Measurements from ENCODE around the gene TNFAIP2. TPM values are rescaled to one million over a fixed set of nuclear protein-coding genes. Genes with fewer than 3 reads are reported as not detected.

The TNFAIP2 gene
- total and polyA plus RNA-seq, 9 donors = 40.0 to 62.9 (median 53.5) TPM

DNA sequence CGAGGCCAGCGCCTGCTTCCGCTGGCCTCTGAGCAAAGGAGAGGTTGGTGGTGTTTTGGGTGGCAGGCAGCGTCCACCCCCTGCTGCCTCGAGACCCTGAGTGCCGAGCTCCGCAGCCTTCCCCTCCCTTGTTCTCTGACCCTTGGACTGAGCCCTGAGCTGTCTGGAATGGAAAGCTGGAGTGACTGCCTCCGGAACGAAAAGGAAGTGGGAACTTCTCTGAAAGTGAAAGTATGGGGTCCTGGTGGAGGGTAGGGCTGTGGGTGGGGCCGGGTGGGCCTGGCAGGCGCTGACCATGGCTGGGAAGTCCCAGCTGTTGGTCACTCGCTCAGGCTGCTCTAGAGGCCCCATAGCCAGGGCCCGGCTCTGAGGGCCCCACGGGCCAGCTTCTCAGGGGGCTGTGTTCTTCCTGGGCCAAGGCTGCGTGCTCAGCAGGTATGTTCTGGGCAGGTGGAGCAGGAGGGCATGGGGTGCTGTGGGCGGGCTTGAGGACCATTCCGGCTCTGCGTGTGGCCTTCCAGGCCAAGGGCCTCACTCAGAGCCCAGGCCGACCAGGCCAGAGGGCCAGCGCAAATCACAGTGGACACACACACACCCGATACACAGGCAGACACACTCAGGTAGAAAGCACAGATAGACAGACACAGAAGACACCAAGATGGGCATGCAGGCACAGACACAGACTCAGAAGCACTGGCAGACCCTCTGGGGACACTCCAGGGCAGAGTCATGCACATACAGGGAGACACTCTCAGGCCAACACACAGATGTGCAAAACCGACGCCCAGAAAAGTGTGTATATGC, 28.7 kb upstream of the TNFAIP2 start, which contains the start of gene EXOC3L4:
Gene EXOC3L4 (plus strand): TSS at position 320 of the 804 bp plus-strand sequence. CDS start 5,495 bp downstream, outside the sequence.
- Histone ChIP-seq H3K27ac (ENCODE audit: low read length) (peak within 1 kb of the TSS; percentile 62), H3K36me3 (ENCODE audit: control insufficient read depth, insufficient read depth, low read length) (no peaks in the 10 kb centered on the region), H3K4me1 (ENCODE audit: control insufficient read depth, insufficient read depth, low read length) (peaks cover 27% of the 10 kb centered on the region), H3K9me3 (replicated peaks; ENCODE audit: control insufficient read depth, low read depth, low read length) (no peaks in the 10 kb centered on the region), H3K4me3 (ENCODE audit: low read length) (no peak within 1 kb of the TSS), H3K27me3 (ENCODE audit: control insufficient read depth, insufficient read depth, low read length) (peaks cover 33% of the 10 kb centered on the region)
- WGBS (ENCODE audit: insufficient coverage) = 70% methylated on average over 22 of the region's 23 CpGs
- DNase-seq = no peak

DNA sequence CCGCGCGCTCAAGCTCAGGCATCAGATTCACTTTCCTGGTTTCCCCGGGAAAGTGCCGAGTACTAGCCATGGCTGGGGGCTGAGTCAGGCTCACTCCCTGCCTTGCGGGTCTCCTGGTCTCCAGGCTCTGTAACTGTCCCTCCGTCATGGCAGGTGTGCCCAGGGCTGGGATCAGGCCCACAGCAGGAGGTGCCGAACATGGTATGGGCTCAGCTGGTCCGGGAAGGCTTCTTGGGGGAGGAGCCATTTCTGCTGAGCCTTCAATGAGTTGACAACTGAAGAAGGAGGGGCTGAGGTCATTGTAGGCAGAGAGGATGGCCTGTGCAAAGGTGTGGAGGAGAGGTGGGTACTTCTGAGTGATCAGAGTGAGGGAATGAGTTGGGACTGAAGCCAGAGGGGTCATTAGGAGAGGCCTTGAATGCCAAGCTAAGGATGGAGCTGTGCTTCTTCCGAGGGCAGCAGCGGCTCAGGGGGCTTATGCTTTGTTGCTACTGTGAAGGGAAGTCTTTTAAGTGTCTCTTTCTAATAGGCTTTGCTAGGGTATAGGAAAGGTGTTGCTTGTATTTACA, 28.0 kb upstream of the TNFAIP2 start:
- Histone ChIP-seq H3K4me1 (ENCODE audit: control insufficient read depth, insufficient read depth, low read length) (peaks cover 27% of the 10 kb centered on the region), H3K36me3 (ENCODE audit: control insufficient read depth, insufficient read depth, low read length) (no peaks in the 10 kb centered on the region), H3K27me3 (ENCODE audit: control insufficient read depth, insufficient read depth, low read length) (peaks cover 32% of the 10 kb centered on the region), H3K27ac (ENCODE audit: low read length) (no peak overlapping the region), H3K4me3 (ENCODE audit: low read length) (no peak overlapping the region), H3K9me3 (replicated peaks; ENCODE audit: control insufficient read depth, low read depth, low read length) (no peaks in the 10 kb centered on the region)
- no peak for DNase-seq
- WGBS (ENCODE audit: insufficient coverage) = 78% methylated on average over 10 of the region's 11 CpGs

DNA sequence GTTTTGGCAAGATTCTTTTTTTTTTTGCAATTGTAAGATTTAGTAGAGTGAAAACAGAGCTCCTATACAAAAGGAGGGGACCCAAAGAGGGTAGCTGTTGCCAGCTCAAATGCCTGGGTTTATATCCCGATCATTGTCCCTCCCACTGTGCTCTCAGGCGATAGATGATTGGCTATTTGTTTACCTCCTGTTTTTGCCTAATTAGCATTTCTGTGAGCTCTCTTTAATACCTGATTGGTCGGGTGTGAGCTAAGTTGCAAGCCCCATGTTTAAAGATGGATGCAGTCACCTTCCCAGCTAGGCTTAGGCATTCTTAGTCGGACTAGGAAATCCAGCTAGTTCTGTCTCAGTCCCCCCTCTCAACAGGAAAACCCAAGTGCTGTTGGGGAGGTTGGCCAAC, 26.9 kb upstream of the TNFAIP2 start:
- Histone ChIP-seq H3K9me3 (replicated peaks; ENCODE audit: control insufficient read depth, low read depth, low read length) (no peaks in the 10 kb centered on the region), H3K4me3 (ENCODE audit: low read length) (no peak overlapping the region), H3K27ac (ENCODE audit: low read length) (no peak overlapping the region), H3K27me3 (ENCODE audit: control insufficient read depth, insufficient read depth, low read length) (peaks cover 31% of the 10 kb centered on the region), H3K36me3 (ENCODE audit: control insufficient read depth, insufficient read depth, low read length) (no peaks in the 10 kb centered on the region), H3K4me1 (ENCODE audit: control insufficient read depth, insufficient read depth, low read length) (peaks cover 18% of the 10 kb centered on the region)
- WGBS (ENCODE audit: insufficient coverage) = 40% methylated on average over 1 of the region's 4 CpGs
- DNase-seq = no peak

DNA sequence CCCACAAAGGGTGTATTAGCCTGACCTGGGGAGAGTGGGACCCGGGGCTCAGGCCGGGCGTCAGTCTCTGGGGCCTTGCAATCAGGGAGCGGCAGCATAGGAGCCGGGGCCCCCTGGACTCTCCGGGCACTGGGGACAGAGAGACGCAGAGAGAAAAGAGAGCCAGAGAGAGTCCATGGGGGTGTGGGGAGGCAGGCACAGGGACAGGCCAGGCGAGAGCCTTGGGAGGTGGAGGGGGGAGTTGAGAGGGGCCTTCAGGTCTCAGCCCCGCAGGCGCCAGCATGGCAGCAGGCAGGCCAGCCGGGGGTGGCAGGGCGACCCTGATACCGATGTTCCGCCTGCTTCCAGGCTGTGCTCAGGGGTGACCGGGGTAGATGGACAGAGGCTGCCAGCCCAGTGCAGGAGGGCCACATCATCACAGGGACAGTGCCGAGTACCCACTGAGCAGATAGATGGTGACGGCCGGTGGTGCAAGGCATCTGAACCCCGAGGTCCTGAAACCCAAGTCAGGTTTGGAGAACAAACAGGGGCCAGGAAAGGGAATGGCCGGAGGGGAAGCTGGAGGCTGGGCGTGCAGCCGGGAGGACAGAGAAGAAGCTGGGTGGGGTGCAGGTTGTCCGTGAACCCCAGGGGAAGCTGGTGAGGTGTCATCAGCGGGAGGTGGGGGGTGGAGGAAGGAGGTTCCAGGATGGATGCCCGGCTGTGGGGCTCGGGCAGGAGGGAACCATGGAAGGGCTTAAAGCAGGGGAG, 25.8 kb upstream of the TNFAIP2 start:
- H3K9me3 ChIP-seq (replicated peaks; ENCODE audit: control insufficient read depth, low read depth, low read length) = no peaks in the 10 kb centered on the region
- H3K27ac ChIP-seq (ENCODE audit: low read length) = no peak overlapping the region
- peaks cover 25% of the 10 kb centered on the region for H3K4me1 ChIP-seq (ENCODE audit: control insufficient read depth, insufficient read depth, low read length)
- H3K36me3 ChIP-seq (ENCODE audit: control insufficient read depth, insufficient read depth, low read length) = no peaks in the 10 kb centered on the region
- H3K4me3 ChIP-seq (ENCODE audit: low read length) = no peak overlapping the region
- WGBS (ENCODE audit: insufficient coverage) = 62% methylated on average over 25 of the region's 26 CpGs
- peaks cover 38% of the 10 kb centered on the region for H3K27me3 ChIP-seq (ENCODE audit: control insufficient read depth, insufficient read depth, low read length)
- DNase-seq = no peak

DNA sequence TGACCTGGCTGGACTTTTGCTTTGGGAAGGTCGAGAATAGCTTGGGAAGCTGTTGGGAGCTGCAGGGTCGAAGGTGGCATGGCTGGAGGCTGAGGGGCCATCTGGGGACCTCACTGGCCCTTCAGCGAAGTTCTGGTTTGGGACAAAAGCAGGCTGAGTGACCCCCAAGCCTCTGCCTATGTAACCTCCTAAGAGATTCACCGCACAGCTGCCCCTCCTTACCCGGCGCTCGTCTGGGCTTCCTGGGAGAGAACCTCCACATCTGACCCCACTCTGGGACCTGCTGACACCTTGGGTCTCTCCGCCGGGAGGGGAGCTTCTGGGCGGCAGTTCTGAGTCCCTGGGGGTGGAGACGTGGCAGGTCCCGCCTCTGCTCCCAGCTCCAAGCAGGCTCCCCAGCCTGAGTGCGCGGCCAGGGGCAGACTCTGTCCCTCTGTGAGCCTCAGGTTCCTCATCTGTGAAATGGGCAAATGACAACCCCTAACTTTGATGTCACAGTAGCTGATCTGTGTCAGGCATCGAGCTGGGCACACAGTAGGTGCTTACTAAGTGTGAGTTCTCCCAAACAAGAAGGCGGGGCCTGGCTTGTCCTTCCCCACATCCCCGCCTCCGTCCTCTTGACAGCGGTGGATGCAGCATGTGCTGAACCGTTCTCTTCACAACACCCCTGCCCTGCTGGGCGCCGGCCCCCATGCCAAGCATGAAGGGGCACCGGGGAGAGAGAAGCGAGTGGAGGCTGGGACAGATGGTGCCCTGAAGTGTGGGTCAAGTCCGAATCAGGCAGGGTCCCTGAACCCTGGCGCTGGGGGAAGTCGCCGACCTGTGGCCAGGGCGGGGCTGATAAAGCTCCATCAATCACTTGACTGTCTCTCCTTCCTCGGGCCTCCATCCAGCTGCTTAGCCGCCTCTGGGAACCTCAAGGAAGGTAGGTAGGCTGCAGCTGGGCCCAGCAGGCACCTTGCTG, 25.0 kb upstream of the TNFAIP2 start:
- peaks cover 31% of the 10 kb centered on the region for H3K4me1 ChIP-seq (ENCODE audit: control insufficient read depth, insufficient read depth, low read length)
- WGBS (ENCODE audit: insufficient coverage) = 59% methylated on average over 14 of the region's 31 CpGs
- DNase-seq = no peak
- H3K27ac ChIP-seq (ENCODE audit: low read length) = no peak overlapping the region
- H3K36me3 ChIP-seq (ENCODE audit: control insufficient read depth, insufficient read depth, low read length) = no peaks in the 10 kb centered on the region
- no peaks in the 10 kb centered on the region for H3K9me3 ChIP-seq (replicated peaks; ENCODE audit: control insufficient read depth, low read depth, low read length)
- no peak overlapping the region for H3K4me3 ChIP-seq (ENCODE audit: low read length)
- H3K27me3 ChIP-seq (ENCODE audit: control insufficient read depth, insufficient read depth, low read length) = peaks cover 47% of the 10 kb centered on the region

DNA sequence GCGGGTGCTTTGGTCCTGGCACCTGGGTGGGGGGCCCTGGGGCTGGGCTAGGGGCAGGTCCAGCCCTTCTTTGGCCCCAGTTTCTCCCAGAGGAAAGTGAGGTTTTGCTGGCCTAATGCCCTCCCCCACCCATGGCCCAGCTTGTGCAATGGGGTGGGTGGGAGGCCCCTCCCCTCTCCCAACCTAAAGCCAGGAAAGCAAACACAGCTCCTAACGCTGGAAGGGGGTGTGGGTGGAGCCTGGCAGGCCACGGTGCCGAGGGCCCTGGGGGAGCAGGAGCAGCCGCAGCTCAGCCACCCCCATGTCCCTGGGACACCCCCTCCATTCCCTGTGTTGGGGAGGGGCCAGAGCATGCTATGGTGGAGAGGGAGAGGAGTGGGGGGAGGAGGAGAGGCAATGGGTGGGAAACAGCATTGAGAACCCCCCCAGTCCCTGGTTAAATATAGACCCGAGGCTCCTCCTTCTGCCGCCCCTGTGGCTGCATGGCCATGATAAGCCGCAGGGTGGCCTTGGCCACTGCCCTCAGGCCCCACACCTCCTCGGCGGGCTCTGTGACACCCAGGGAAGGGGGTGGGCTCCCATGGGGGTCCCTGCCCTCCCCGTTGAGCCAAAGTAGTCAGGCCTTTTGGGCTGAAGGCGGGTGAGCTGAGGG, 24.1 kb upstream of the TNFAIP2 start:
- Histone ChIP-seq H3K4me1 (ENCODE audit: control insufficient read depth, insufficient read depth, low read length) (peaks cover 37% of the 10 kb centered on the region), H3K9me3 (replicated peaks; ENCODE audit: control insufficient read depth, low read depth, low read length) (no peaks in the 10 kb centered on the region), H3K27ac (ENCODE audit: low read length) (no peak overlapping the region), H3K27me3 (ENCODE audit: control insufficient read depth, insufficient read depth, low read length) (peaks cover 56% of the 10 kb centered on the region), H3K4me3 (ENCODE audit: low read length) (no peak overlapping the region), H3K36me3 (ENCODE audit: control insufficient read depth, insufficient read depth, low read length) (no peaks in the 10 kb centered on the region)
- DNase-seq = no peak
- WGBS (ENCODE audit: insufficient coverage) = 56% methylated on average over 3 of the region's 12 CpGs

DNA sequence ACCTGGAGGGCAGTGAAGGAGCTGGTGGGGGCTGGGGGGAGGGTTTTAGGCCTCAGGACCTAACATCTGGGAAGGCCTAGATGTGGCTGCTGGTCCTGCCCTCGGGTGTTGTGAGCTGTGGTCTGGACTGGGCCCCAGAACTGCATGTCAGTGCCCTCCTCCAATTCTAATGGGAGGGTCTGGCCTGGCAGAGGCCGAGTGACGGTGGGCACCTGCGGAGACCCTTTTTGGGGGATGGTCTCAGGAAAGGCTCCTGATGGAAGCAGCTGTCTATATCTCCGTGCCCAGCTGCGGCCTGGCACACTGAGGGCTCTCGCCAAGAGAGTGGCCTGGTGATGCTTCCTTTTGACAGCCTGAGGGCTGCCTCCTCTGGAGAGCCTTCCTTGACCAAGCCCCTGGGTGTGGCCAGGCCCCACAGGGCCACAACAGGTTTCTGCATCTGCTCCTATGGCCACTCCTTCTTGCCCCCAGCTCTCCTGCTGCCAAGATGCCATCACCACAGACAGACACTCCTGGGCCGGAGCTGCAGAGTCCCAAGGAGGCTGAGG, 23.5 kb upstream of the TNFAIP2 start:
- no peaks in the 10 kb centered on the region for H3K9me3 ChIP-seq (replicated peaks; ENCODE audit: control insufficient read depth, low read depth, low read length)
- no peak for DNase-seq
- peaks cover 37% of the 10 kb centered on the region for H3K4me1 ChIP-seq (ENCODE audit: control insufficient read depth, insufficient read depth, low read length)
- H3K27ac ChIP-seq (ENCODE audit: low read length) = no peak overlapping the region
- peaks cover 62% of the 10 kb centered on the region for H3K27me3 ChIP-seq (ENCODE audit: control insufficient read depth, insufficient read depth, low read length)
- WGBS (ENCODE audit: insufficient coverage) = 88% methylated on average over 8 of the region's 8 CpGs
- H3K4me3 ChIP-seq (ENCODE audit: low read length) = no peak overlapping the region
- H3K36me3 ChIP-seq (ENCODE audit: control insufficient read depth, insufficient read depth, low read length) = no peaks in the 10 kb centered on the region

DNA sequence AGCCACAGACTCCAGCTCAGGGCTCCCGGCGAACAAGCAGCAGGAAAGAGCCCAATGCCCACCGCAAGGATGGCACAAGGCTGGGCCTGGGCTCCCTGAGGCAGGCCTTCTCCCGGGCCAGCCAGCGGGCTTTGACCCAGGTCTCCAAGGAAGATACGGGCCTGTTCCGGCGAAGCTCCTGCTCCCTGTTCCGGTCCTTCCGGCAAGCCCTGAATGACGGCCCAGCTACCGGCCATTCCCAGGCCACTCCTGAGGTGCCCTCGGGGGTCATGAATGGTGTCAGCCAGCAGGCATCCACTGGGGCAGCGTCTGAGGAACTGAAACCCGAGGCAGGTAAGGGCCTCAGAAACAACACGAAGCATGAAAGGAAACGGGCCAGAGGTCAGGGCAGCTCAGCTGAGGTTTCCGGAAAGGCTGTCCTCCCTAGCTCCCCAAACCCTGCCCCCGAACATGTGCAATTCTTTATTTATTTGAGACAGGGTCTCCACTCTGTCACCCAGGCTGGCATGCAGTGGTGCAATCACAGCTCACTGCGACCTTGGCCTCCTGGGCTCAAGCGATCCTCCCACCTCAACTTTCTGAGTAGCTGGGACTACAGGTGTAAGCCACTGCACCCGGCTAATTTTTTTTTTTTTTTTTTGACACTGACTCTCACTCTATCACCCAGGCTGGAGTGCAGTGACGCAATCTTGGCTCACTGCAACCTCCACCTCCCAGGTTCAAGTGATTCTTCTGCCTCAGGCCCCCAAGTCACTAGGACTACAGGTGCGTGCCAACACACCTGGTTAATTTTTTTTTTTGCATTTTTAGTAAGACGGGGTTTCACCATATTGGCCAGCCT, 22.8 kb upstream of the TNFAIP2 start:
- Histone ChIP-seq H3K4me3 (ENCODE audit: low read length) (no peak overlapping the region), H3K27me3 (ENCODE audit: control insufficient read depth, insufficient read depth, low read length) (peaks cover 69% of the 10 kb centered on the region), H3K36me3 (ENCODE audit: control insufficient read depth, insufficient read depth, low read length) (no peaks in the 10 kb centered on the region), H3K4me1 (ENCODE audit: control insufficient read depth, insufficient read depth, low read length) (peaks cover 40% of the 10 kb centered on the region), H3K9me3 (replicated peaks; ENCODE audit: control insufficient read depth, low read depth, low read length) (no peaks in the 10 kb centered on the region), H3K27ac (ENCODE audit: low read length) (no peak overlapping the region)
- no peak for DNase-seq
- WGBS (ENCODE audit: insufficient coverage) = 78% methylated on average over 23 of the region's 25 CpGs

Data from muscle of leg (tissue), 11 donors.